OCI-LY7 (cell line): ENCODE measurements around the gene DICER1.

Experiments used
- EZH2phosphoT487 ChIP-seq: fragments of 200-600 bp; sonication (generic); IDR thresholded peaks from 2 replicates; pipeline ENCODE4 v1.6.1; 2018; ENCODE audit warnings: low read depth, borderline replicate concordance, mild to moderate bottlenecking, mixed run types, antibody characterized with exemption, low read length, moderate library complexity, mixed read lengths
- TF ChIP-seq, protein P1 (sequence below): fragments of 200-600 bp; sonication (generic); conservative IDR thresholded peaks from 2 replicates; pipeline ENCODE4 v1.5.1; 2014; ENCODE audit warnings: mild to moderate bottlenecking, antibody characterized with exemption, low read length, moderate library complexity, mixed read lengths

DNA sequence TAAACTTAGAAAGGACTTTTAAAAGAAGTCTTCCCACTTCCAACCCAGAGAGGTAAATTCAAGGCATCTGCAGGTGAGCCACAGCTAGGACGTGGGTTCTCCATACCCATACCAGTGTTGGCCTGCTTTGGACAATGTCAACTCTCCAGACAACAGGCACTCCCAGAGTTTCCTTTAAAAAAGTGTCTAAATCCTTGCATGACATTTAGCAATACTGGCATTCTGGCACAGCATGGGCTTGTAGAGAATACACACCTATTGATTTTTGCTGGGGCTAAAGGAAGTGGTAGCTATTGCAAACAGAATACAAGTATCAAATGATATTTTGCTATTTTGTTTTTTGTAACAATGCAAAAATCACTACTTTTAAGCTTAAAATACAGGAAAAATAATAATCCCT lies 25.8 kb upstream of the DICER1 start:
- TF ChIP-seq, protein P1, sequence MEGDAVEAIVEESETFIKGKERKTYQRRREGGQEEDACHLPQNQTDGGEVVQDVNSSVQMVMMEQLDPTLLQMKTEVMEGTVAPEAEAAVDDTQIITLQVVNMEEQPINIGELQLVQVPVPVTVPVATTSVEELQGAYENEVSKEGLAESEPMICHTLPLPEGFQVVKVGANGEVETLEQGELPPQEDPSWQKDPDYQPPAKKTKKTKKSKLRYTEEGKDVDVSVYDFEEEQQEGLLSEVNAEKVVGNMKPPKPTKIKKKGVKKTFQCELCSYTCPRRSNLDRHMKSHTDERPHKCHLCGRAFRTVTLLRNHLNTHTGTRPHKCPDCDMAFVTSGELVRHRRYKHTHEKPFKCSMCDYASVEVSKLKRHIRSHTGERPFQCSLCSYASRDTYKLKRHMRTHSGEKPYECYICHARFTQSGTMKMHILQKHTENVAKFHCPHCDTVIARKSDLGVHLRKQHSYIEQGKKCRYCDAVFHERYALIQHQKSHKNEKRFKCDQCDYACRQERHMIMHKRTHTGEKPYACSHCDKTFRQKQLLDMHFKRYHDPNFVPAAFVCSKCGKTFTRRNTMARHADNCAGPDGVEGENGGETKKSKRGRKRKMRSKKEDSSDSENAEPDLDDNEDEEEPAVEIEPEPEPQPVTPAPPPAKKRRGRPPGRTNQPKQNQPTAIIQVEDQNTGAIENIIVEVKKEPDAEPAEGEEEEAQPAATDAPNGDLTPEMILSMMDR: no peak
- no peak for TF ChIP-seq EZH2phosphoT487
